GM10266 (cell line): ENCODE data around the gene SPATA20.

Source experiments
- DNase-seq: peaks from one replicate; pipeline ENCODE4 v3.0.0; 2012; ENCODE audit errors: extremely low spot score
- CTCF ChIP-seq: IDR thresholded peaks from 2 replicates; pipeline ENCODE4 v1.5.1; 2012; ENCODE audit warnings: mild to moderate bottlenecking, low read depth; ENCODE audit not compliant: control insufficient read depth, insufficient read depth; ENCODE audit errors: missing control alignments

SPATA20 gene

GRCh38 chr17:50547035-50547735 is at the start of gene SPATA20:
Gene SPATA20 (plus strand): TSS chr17:50547174. CDS start chr17:50547209, 35 bp downstream.
- peak; percentile 99 for TF ChIP-seq CTCF
- peak; percentile 95 for DNase-seq

DNA sequence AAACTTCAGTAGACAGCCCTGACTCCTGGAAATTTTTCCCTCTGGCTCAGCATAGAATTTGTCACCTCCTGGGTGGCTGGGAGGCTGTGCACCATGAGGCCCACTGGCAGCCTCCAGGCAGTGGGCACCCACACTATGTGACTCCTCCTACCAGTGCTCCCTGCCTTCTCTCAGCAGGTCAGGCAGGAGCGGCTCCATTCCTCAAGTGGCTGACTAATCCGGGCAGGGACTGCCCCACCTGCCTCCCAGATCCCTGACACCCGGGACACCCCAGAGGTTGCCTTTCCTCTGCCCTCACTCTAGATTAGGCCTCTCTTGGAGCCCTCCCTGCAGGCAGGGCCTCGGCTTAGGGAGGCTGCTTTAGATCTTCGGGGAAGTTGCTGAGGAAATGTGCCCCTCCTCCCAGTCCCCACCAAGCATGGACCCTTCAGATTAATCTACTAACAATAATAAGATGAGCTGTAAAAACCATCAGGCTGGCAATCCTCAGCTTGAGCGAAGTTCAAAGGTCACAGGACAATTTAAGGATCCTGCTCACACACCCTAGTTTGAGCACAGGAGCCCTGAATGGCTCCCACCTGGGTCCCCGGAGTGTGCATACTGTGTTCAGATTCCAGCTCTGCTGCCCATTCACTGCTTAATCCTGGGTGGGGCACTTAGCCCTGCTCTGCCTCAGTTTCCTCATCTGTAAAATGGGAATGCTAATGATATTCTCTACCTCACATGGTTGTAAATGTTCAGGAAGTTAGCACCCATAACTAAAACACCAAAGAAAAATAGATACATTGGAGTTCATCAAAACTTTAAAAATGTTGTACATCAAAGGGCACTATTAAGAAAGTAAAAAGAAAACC is 48.7 kb upstream of the SPATA20 start:
- no peak for DNase-seq
- TF ChIP-seq CTCF, result no peak

- TF ChIP-seq CTCF, result no peak
- no peak for DNase-seq
Observed at GRCh38 chr17:50499270-50499669, 47.7 kb upstream of the SPATA20 start.

DNA sequence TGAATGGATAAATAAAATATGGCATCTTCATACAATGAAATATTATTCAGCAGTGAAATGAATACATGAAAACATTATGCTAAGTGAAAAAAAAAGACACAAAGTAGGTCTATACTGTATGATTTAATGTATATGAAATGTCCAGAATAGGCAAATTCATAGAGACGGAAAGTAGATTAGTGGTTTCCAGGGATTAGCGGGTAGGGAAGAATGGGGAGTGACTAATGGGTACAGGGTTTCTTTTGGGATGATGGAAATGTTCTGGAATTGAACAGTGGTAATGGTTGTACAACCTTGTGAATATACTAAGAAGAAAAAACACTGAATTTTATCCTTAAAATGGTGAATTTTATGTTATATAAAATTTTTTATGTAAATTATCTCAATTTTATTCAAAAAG is 47.3 kb upstream of the SPATA20 start:
- no peak for TF ChIP-seq CTCF
- no peak for DNase-seq

- no peak for DNase-seq
- peak; percentile 46 for TF ChIP-seq CTCF
Observed at GRCh38 chr17:50501054-50501453, 45.9 kb upstream of the SPATA20 start.

- no peak for DNase-seq
- TF ChIP-seq CTCF, result no peak
Observed at GRCh38 chr17:50502301-50502990, 44.5 kb upstream of the SPATA20 start.
